ENCODE data around the gene ABTB2.
"Not testable (repeated sequence)": the region's sequence is repeated elsewhere in the genome, so short reads cannot be mapped to it uniquely, and the experiment has no call there.

ABTB2 gene

DNA sequence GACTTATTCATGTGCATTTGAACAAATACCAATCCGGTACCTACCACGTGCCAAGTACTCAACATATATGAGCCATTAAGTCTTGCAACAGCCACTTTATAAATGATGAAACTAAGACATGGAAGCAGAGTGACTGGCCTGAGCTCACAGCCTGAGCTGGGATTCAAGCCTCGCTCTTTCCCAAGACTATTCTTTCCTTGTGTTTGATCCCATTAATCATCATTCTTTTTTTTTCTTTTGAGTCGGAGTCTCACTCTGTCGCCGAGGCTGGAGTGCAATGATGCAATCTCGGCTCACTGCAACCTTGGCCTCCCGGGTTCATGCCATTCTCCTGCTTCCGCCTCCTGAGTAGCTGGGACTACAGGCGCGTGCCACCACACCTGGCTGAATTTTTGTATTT is 119.3 kb downstream of the ABTB2 start:
- no peak for DNase-seq (ENCODE audit: low read depth)

GRCh38 chr11:34236572-34236971 is 121.2 kb downstream of the ABTB2 start:
- no peak for DNase-seq (ENCODE audit: low read depth)

- DNase-seq (ENCODE audit: low read depth): no peak
These were observed 122.2 kb downstream of the ABTB2 start for GRCh38 chr11:34235591-34236071.

DNA sequence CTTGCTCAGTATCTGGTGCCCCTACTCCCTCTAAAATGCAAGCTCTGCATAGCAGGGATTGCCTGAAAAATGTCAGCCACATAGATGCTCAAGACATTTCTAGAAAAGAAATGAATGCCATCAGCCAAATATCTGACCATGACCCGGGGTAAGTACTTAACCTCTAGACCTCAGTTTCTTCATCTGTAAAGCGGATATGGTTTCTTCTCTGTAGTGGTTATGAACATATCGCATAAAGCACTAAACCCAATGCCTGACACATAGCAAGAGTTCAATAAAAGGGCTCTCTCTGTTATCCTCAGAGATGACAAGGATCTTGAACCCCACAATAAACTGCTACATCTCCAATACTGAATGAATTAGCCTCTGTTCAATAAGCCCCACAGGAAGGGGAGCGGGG is 122.6 kb downstream of the ABTB2 start:
- DNase-seq (ENCODE audit: low read depth): no peak

- no peak for DNase-seq (ENCODE audit: low read depth)
These were observed 123.6 kb downstream of the ABTB2 start for GRCh38 chr11:34234086-34234740.

DNA sequence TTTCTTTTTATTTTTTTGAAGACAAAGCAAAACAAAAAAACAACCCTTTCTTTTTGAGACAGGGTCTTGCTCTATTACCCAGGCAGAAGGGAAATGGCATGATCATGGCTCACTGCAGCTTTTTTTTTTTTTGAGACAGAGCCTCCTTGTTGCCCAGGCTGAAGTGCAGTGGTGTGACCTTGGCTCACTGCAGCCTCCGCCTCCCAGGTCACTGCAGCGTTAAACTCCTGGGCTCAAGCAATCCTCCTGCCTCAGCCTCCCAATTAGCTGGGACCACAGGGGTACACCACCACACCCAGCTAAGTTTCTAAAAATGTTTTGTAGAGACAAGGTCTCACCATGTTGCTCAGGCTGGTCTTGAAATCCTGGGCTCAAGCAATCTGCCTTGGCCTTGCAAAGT is 124.6 kb downstream of the ABTB2 start:
- DNase-seq (ENCODE audit: low read depth): no peak

GRCh38 chr11:34232807-34233206 is 125.0 kb downstream of the ABTB2 start:
- DNase-seq (ENCODE audit: low read depth): no peak

DNA sequence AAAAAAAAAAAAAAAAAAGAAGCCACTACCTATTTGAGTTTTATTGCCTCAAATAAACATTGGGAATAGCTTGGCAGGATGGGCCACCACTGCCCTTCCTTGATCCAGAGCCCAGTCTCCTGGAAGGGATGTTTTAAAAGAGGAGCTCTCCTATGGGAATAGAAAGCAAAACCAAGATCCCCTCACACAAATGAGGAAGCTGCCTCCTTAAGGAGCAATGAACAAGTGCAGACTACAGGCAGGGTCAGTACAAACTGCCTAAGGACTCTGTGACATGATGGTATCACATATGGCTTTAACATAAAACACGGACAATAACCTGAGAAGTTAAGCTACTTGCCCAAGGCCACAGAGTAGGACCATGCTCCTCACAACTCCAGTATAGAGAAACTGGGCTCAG is 131.6 kb downstream of the ABTB2 start:
- no peak for DNase-seq (ENCODE audit: low read depth)

- DNase-seq (ENCODE audit: low read depth): no peak
These were observed 132.7 kb downstream of the ABTB2 start for GRCh38 chr11:34225091-34225490.

DNA sequence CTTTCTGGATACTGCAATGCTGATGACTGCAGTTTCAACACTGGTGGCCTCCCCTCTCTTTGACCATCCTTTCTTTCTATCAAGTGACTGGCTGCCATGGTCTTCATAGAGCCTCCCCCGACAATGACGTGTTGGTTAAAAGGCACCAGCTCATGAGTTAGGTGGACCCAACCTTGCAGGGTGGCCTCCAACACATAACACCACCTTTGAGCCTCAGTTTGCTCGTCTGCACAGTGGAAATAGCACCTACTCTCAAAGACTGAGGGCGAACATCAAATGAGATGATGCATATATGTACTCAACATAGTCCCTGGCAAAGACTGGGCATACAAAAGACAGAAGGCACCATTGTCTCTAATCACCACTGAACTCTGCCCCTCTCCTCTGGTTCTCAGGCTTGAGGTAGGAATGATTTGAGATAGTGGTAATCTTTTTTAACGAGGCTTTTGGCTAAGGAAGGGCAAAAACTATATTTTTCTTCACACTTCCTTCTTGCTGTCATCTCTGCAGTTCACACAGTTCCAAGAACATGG is 133.3 kb downstream of the ABTB2 start:
- DNase-seq (ENCODE audit: low read depth): no peak

DNA sequence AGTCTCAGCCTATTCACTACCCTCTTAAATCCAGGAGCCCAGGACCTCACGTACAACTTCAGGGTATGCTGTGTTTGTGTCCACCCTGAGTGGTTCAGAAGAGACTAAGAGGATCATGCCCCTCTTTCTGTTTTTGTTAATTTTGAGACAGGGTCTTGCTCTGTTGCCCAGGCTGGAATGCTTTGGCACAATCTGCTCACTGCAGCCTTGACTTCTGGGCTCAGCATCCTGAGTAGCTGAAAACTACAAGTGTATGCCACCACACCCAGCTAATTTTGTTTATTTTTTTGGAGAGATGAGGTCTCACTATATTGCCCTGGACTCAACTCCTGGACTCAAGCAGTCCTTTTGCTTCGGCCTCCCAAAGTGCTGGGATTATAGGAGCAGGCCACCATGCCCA is 133.9 kb downstream of the ABTB2 start:
- no peak for DNase-seq (ENCODE audit: low read depth)

GRCh38 chr11:34223021-34223813 is 134.6 kb downstream of the ABTB2 start:
- peak; percentile 66 for DNase-seq (ENCODE audit: low read depth)

DNA sequence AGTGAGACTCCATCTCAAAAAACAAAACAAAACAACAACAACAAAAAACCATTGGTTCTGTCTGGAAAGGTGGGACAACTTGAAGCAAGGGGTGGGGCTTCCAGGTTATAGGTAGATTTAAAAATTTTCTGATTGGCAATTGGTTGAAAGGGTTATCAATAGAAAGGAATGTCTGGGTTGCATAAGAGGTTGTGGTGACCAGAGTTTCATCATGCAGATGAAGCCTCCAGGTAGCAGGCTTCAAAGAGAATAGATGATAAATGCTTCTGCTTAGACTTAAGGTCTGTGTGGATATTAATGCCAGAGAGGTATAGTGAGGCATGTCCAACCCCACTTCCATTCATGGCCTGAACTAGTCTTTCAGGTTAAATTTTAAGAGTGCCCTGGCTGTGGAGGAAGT is 135.8 kb downstream of the ABTB2 start:
- DNase-seq (ENCODE audit: low read depth): no peak

DNA sequence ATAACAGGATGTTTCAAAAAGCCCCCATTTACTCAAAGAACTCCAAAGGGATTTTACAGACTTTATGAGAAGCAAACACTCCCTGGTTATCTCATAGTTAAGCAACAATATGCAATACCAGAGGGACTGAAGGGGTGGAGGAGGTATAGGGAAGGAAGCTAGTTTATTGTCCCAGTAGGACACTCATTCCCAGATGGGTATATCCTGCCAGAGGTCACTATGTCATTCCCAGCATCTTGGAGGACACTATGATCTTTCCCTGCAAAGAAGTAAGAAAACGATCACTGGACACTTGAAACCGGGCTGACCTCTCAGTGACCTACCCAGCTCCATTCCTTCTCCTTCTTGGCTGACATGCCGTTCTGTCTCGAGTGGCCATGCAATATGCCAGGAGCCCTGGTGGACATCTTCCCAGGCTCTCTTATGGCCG is 137.9 kb downstream of the ABTB2 start:
- no peak for DNase-seq (ENCODE audit: low read depth)

DNA sequence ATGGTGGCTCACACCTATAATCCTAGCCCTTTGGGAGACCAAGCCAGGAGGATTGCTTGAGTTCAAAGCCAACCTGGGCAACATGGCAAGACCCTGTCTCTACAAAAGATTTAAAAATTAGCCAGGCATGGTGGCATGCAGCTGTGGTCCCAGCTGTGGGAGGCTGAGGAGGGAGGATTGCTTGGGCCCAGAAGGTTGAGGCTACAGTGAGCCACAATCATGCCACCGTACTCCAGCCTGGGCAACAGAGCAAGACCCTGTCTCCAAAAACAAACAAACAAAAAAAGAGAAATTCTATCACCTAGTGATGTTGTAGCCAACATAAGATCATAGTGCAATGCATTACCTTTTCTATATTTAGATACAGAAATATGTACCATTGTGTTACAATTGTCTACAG is 138.5 kb downstream of the ABTB2 start:
- no peak for DNase-seq (ENCODE audit: low read depth)

GRCh38 chr11:34218756-34219155 is 139.1 kb downstream of the ABTB2 start:
- DNase-seq (ENCODE audit: low read depth): not testable (repeated sequence)

GRCh38 chr11:34218067-34218466 is 139.7 kb downstream of the ABTB2 start:
- no peak for DNase-seq (ENCODE audit: low read depth)

GRCh38 chr11:34216706-34217105 is 141.1 kb downstream of the ABTB2 start:
- DNase-seq (ENCODE audit: low read depth): no peak

DNA sequence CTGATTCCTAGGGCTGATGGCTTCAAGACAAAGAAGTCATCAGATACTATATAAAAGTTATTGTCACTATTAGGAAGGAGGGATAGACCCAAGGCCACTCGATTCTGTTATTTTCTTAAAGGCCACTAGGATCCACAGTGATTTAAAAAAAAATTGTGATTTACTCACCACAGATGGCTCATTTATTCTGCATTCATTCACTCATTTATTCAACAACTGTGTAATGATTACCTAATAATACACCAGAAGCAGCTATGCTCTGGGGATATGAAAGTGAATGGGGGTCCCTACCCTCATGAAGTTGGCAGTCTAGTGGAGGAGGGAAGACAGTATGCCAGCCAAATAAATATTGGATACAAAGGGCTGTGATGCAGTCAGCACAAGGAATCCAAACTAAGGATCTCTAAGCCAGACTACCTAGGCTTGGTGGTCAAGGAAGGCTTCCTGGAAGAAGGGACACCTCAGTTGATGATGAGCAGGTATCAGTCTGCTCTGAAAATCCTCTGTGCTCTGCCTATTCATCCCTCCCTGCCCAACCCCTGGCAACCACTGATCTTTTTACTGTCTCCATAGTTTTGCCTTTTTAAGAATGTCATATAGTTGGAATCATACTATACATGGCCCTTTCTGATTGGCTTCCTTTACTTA is 141.9 kb downstream of the ABTB2 start:
- DNase-seq (ENCODE audit: low read depth): no peak

DNA sequence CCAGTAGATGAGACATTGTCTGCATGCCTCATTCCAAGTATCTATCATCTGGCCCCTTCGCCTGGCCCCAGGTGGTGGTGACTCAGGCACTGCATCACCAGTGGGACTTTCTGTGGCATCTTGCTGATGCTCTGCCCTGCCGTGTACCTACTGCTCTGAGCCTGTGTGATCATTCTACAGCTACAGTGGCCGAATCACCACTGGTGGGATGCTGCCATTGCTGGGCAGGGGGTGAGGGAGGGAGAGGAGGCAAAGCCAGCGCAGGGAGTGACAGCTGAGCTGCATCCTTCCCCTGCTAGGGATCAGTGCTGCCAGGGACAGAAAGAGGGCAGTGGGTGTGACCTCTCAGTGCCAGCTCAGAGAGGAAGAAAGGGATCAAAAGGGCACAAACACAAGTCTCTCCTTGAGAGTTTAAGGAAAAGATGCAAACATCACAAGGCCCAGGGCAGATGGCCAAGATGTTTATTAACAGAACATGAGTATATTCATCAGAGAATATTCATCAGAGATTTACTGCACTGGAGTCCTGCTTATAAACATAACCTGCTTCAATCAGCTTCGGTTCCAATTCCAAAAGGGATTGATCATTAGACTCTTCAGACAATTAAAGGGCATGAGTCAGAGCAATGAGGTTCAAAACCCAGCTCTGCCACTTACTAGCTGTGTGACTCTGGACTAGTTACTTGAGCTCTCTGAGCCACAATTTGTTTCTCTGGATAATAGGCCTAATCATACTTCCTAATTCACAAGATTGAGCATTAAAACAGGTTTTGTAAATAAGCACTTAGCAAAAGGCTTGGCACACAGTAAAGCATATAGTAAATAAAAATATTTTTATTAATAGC is 142.6 kb downstream of the ABTB2 start:
- peak; percentile 17 for DNase-seq (ENCODE audit: low read depth)

GRCh38 chr11:34213366-34213765 is 144.4 kb downstream of the ABTB2 start:
- DNase-seq (ENCODE audit: low read depth): no peak

DNA sequence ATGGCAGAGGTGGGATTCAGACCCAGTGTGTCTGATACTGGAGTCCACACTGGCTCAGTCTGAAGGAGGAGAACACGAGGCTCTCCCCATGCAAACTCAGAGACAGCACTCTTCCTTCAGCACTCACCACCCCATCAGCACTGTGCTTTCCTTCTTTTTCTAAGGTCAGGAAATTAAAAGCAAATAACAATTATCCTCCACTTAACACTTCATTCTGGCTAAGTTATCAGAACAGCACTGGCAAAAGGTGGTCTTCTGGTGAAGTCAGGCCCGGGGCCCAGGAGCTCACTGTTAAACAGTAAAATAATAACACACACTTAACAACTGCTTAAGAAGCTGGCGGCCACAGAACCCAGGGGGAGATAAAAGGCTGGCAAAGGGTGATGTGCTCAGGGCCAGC is 145.2 kb downstream of the ABTB2 start:
- DNase-seq (ENCODE audit: low read depth): no peak
